CD4-positive, alpha-beta T cell treated with Interleukin-4 for 4 hours (primary cell): ENCODE results near the gene B3GALNT2.

Experiments used
- DNase-seq: peaks from one replicate; pipeline ENCODE4 v3.0.0-alpha.2; 2020

B3GALNT2 gene

DNA sequence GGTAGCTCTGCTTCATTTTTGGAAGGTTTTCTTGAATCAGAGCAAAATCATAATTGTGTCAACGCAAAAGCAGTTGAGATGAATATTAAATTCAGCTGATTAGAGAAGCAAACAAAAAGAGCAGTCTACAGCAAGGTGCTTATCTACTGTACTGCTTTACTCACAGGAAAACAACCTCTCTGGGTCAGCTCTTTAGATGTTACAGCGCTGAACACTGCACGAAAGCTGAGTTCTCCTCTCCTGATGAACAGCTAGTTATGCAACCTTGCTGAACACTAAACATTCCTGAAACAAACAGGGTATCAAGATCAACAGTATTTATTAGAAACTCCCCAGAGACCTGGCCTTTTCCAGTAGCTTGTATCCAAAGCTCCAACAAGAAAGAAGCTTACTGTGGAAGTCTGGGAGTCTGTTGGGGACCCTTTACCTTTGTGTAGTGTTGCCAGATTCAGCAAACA is 95.7 kb downstream of the B3GALNT2 start:
- DNase-seq: no peak

DNA sequence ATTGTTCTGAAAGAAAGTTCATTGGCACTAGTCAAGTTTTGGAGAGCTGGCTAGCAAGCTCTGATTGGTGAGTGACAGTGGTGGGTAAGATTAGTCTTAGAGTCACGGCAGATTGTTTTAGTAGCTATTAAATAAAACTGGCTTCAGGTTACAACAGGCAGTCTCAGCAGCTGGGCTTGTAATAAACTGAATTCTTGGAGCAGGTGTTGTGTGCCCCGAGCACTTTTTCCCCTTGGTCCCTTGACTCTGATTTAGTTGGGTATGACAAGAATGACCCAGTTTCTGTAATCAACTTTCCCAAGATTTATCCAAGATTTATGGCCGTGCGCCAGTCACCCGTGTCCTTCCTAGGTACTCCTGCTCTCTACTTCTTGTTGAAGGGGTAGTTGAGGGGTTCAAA is 96.8 kb downstream of the B3GALNT2 start:
- no peak for DNase-seq

DNA sequence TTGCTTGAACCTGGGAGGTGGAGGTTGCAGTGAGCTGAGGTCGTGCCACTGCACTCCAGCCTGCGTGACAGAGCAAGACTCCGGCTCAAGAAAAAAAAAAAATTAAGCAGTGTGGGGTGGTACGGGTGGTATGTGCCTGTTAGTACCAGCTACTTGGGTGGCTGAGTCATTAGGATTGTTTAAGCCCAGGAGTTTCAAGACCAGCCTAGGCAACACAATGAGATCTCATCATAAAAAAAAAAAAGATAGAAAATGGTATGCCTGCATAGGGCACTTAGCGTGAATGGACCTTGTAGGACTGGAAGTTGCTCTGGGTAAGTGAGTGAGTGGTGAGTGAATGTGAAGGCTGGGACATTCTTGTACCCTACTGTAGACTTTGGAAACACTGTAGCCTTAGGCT is 100.1 kb downstream of the B3GALNT2 start:
- DNase-seq: no peak

DNA sequence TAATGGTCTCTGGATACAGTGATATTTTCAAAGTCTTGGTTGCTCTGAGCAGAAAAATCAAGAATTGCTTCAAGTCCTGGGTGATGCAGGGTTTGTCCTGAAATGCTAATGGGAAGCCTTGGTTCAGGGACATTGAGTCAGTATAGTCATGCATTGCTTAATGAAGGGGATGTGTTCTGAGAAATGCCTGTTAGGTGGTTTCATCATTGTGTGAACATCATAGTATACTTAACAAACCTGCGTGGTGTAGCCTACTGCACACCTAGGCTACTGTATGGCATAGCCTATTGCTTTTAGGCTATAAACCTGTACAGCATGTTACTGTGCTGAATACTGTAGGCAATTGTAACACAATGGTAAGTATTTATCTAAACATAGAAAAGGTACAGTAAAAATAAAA is 100.7 kb downstream of the B3GALNT2 start:
- no peak for DNase-seq

DNA sequence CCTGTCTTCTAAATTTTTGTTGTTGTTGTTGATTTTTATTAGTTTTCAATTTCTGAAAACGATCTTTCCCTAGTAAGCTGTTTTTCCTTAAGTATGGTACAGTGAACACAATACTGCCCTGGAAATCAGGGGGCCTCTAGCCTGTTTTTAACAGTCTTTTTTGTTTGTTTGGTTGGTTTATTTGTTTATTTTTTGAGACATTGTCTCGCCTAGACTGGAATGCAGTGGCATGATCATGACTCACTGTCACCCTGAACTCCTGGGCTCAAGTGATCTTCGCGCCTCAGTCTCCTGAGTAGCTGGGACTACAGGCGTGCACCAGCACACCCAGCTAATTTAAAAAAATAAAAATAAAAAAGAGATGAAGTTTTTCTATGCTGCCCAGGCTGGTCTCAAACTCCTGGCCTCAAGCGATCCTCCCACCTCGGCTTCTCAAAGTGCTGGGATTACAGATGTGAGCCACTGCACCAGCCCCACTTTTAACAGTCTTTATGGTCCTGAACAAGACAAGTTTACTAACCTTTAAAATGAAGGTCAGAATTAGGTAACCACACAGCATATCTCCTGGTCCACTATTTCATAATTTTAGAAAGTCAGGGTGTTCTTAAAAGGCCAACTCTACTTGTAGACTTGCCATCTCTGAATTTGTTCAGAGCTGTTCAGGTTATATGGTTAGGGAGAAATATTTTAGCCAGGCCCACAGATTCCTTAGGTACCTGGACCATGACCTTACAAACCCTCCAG is 101.6 kb downstream of the B3GALNT2 start:
- DNase-seq: no peak

DNA sequence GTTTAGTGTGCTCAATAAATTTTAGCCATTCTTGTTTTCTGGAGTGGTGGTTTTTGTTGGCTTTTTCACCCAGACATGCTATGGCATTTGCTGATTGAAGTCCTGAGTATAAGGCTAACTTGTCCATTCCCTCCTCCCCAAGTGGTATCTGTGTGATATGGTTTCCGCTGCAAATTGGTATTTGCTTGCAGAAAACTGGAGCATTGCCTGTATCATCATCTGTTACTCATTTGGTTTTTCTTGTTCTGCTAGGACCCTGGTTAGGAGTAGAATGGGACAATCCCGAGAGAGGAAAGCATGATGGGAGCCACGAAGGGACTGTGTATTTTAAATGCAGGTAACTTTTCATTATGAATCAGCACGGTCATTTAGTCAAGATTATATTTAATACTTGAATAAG is 103.0 kb downstream of the B3GALNT2 start:
- no peak for DNase-seq
